Activated CD8-positive, alpha-beta memory T cell treated with anti-CD3 and anti-CD28 coated beads for 36 hours (primary cell): ENCODE results near the gene OGA. TPM values are rescaled to one million over a fixed set of nuclear protein-coding genes. Genes with fewer than 3 reads are reported as not detected.
"Not testable (repeated sequence)": the region's sequence is repeated elsewhere in the genome, so short reads cannot be mapped to it uniquely, and the experiment has no call there.

Experiments used
- CTCF ChIA-PET: fragments of 350-600 bp; sonication (Branson Sonifier 250); formaldehyde crosslinking; loops from one replicate; lab custom pipeline; 2021; ENCODE audit warnings: antibody characterized with exemption; lab: Charles Lee
- POLR2A ChIA-PET: fragments of 350-600 bp; sonication (Branson Sonifier 250); formaldehyde crosslinking; loops from one replicate; lab custom pipeline; 2021; ENCODE audit warnings: antibody characterized with exemption; lab: Charles Lee
- total RNA-seq, 2 experiments: library from RNA; stranded (reverse); gene quantifications; one replicate each; pipeline ENCODE4 v1.2.3, GENCODE V29; 2021

OGA gene
- total RNA-seq, 2 experiments from 2014 or later, result 81.5 to 83.7 TPM

- POLR2A ChIA-PET, result interaction anchor here (0.6 to 2.5 kb wide), 9 partner anchors 9 to 295 kb away, joined by 3 to 20 read pairs (median 6); partner anchors contain the start of genes ARMH3 and NPM3
- CTCF ChIA-PET, result interaction anchor here (0.6 to 2.9 kb wide), 9 partner anchors 9 to 778 kb away, joined by 3 to 12 read pairs (median 3); partner anchors contain the start of gene NPM3
Measured at GRCh38 chr10:101818872-101819633, 809 bp upstream of the OGA start.

- ChIA-PET POLR2A (interaction anchor here (0.6 to 2.5 kb wide), 13 partner anchors 9 to 859 kb away, joined by 3 to 20 read pairs (median 6); partner anchors contain the start of genes ARMH3 and NPM3), CTCF (interaction anchor here (0.5 to 2.9 kb wide), 5 partner anchors 12 to 1668 kb away, joined by 3 to 12 read pairs (median 5); no protein-coding TSS in a partner anchor)
Measured at GRCh38 chr10:101817337-101818118, 716 bp downstream of the OGA start.

GRCh38 chr10:101816913-101817336 lies 1.3 kb downstream of the OGA start:
- CTCF ChIA-PET, result no interaction called here
- POLR2A ChIA-PET, result interaction anchor here (0.6 to 0.7 kb wide), 4 partner anchors 18 to 480 kb away, joined by 3 to 6 read pairs (median 4); no protein-coding TSS in a partner anchor

GRCh38 chr10:101816376-101816775 lies 1.9 kb downstream of the OGA start:
- POLR2A ChIA-PET, result interaction anchor here (0.7 kb wide), 1 partner anchor 41 kb away, joined by 4 read pairs; no protein-coding TSS in a partner anchor
- CTCF ChIA-PET, result interaction anchor here (0.7 to 1.0 kb wide), 2 partner anchors 35 to 191 kb away, joined by 4 to 6 read pairs; no protein-coding TSS in a partner anchor

- CTCF ChIA-PET, result interaction anchor here (0.6 kb wide), 2 partner anchors 26 to 41 kb away, joined by 3 read pairs; no protein-coding TSS in a partner anchor
- POLR2A ChIA-PET, result interaction anchor here (0.6 kb wide), 1 partner anchor 18 kb away, joined by 6 read pairs; no protein-coding TSS in a partner anchor
Measured at GRCh38 chr10:101814466-101815071, 3.7 kb downstream of the OGA start.

GRCh38 chr10:101812606-101813005 lies 5.6 kb downstream of the OGA start:
- POLR2A ChIA-PET, result no interaction called here
- CTCF ChIA-PET, result interaction anchor here (2.2 kb wide), 1 partner anchor 30 kb away, joined by 8 read pairs; the partner anchor contains the start of gene KCNIP2

- ChIA-PET POLR2A (no interaction called here), CTCF (no interaction called here)
Measured at GRCh38 chr10:101807158-101807557, 11.1 kb downstream of the OGA start.

GRCh38 chr10:101803511-101803910 lies 14.7 kb downstream of the OGA start:
- CTCF ChIA-PET, result interaction anchor here (1.4 kb wide), 1 partner anchor 20 kb away, joined by 3 read pairs; no protein-coding TSS in a partner anchor
- POLR2A ChIA-PET, result interaction anchor here (0.6 kb wide), 2 partner anchors 12 to 217 kb away, joined by 4 to 5 read pairs; no protein-coding TSS in a partner anchor

GRCh38 chr10:101797403-101798059 lies 20.7 kb downstream of the OGA start:
- POLR2A ChIA-PET, result interaction anchor here (0.6 kb wide), 1 partner anchor 17 kb away, joined by 6 read pairs; no protein-coding TSS in a partner anchor
- CTCF ChIA-PET, result interaction anchor here (0.7 to 2.6 kb wide), 3 partner anchors 15 to 107 kb away, joined by 3 to 10 read pairs (median 3); partner anchors contain the start of gene NPM3

GRCh38 chr10:101793526-101793925 lies 24.7 kb downstream of the OGA start:
- CTCF ChIA-PET, result interaction anchor here (1.3 kb wide), 1 partner anchor 12 kb away, joined by 4 read pairs; no protein-coding TSS in a partner anchor
- POLR2A ChIA-PET, result no interaction called here

- ChIA-PET POLR2A (no interaction called here), CTCF (interaction anchor here (0.9 to 1.2 kb wide), 2 partner anchors 15 to 159 kb away, joined by 3 to 5 read pairs; no protein-coding TSS in a partner anchor)
Measured at GRCh38 chr10:101789686-101790085, 28.6 kb downstream of the OGA start.

GRCh38 chr10:101789231-101789630 lies 29.0 kb downstream of the OGA start:
- POLR2A ChIA-PET, result not testable (repeated sequence)
- CTCF ChIA-PET, result interaction anchor here (1.2 kb wide), 1 partner anchor 158 kb away, joined by 5 read pairs; no protein-coding TSS in a partner anchor

GRCh38 chr10:101785801-101786200 lies 32.4 kb downstream of the OGA start:
- POLR2A ChIA-PET, result no interaction called here
- CTCF ChIA-PET, result interaction anchor here (1.2 kb wide), 1 partner anchor 55 kb away, joined by 3 read pairs; no protein-coding TSS in a partner anchor

GRCh38 chr10:101784558-101784957 lies 33.7 kb downstream of the OGA start:
- POLR2A ChIA-PET, result interaction anchor here (3.8 kb wide), 1 partner anchor 34 kb away, joined by 20 read pairs; the partner anchor contains the start of gene OGA
- CTCF ChIA-PET, result interaction anchor here (1.0 to 5.1 kb wide), 3 partner anchors 20 to 182 kb away, joined by 3 to 32 read pairs (median 3); no protein-coding TSS in a partner anchor

GRCh38 chr10:101783736-101784118 lies 34.5 kb downstream of the OGA start:
- CTCF ChIA-PET, result interaction anchor here (1.0 to 5.1 kb wide), 7 partner anchors 13 to 570 kb away, joined by 3 to 32 read pairs (median 3); no protein-coding TSS in a partner anchor
- POLR2A ChIA-PET, result interaction anchor here (1.0 to 3.8 kb wide), 4 partner anchors 32 to 196 kb away, joined by 3 to 20 read pairs (median 4); partner anchors contain the start of genes DPCD, OGA and POLL

GRCh38 chr10:101782811-101783735 lies 35.2 kb downstream of the OGA start, which contains the start of gene NPM3:
TSS of gene NPM3 (minus strand) at chr10:101783446. CDS start at chr10:101783390, 56 bp downstream.
- CTCF ChIA-PET, result interaction anchor here (0.6 to 5.1 kb wide), 11 partner anchors 13 to 865 kb away, joined by 3 to 32 read pairs (median 3); no protein-coding TSS in a partner anchor
- POLR2A ChIA-PET, result interaction anchor here (1.0 to 3.8 kb wide), 4 partner anchors 33 to 195 kb away, joined by 3 to 20 read pairs (median 4); partner anchors contain the start of genes DPCD, OGA and POLL
